Stimulated activated CD4-positive, alpha-beta T cell treated with anti-CD3 and anti-CD28 coated beads, Interleukin-15, amount 100 ng/mL, for 48 hours (primary cell): ENCODE data around the gene LRP5.

ENCODE experiments used
- DNase-seq, 2 donors: peaks; one replicate each; pipeline ENCODE4 v3.0.0-alpha.2; 2020; ENCODE audit warnings: low read depth in 2 of 2

The LRP5 gene

DNA sequence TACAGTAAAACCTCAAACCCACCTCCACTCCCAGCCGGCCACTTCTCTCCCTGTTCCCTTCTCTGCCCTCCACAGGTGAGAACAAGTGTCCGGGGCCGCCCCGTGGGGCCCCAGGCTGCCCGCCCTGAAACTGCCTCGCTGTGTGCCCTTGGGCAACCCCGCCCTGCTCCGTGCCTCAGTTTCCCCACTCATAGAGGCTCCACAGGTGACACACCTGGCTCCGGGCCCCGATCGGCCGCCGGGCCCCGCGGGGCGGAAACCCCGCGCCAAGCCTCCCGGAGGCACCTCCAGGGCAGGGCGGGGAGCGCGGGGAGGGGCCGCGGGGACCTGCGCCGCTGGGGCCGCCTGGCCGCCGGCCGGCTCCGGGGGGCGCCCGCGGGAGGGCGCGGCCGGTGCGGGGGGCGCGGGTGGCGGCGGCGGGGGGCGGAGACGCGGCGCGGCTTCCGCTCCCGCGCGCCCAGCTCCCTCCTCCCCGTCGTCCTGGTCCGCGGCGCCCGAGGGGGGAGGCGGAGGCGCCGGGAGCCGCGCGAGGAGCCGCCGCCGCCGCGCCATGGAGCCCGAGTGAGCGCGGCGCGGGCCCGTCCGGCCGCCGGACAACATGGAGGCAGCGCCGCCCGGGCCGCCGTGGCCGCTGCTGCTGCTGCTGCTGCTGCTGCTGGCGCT lies at the start of gene LRP5:
LRP5 (plus strand) TSS at position 475 of the 663 bp plus-strand sequence; CDS start at position 599, 124 bp downstream.
- DNase-seq = no peak

GRCh38 chr11:68263444-68264035 lies 48.9 kb upstream of the LRP5 start:
- DNase-seq = no peak

DNA sequence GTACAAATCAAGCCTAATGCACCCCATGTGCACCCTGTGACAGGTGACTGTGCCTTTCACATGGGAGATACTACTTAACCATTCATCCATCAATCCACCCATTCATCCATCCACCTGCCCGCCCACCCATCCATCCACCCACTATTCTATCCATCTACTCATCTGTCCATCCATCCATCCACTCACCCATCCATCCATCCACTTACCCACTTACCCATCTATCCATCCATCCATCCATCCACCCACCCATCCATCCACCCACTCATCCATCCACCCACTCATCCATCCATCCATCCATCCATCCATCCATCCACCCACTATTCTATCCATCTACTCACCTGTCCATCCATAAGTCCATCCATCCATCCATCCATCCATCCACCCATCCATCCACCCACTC lies 48.1 kb upstream of the LRP5 start:
- DNase-seq = no peak

DNA sequence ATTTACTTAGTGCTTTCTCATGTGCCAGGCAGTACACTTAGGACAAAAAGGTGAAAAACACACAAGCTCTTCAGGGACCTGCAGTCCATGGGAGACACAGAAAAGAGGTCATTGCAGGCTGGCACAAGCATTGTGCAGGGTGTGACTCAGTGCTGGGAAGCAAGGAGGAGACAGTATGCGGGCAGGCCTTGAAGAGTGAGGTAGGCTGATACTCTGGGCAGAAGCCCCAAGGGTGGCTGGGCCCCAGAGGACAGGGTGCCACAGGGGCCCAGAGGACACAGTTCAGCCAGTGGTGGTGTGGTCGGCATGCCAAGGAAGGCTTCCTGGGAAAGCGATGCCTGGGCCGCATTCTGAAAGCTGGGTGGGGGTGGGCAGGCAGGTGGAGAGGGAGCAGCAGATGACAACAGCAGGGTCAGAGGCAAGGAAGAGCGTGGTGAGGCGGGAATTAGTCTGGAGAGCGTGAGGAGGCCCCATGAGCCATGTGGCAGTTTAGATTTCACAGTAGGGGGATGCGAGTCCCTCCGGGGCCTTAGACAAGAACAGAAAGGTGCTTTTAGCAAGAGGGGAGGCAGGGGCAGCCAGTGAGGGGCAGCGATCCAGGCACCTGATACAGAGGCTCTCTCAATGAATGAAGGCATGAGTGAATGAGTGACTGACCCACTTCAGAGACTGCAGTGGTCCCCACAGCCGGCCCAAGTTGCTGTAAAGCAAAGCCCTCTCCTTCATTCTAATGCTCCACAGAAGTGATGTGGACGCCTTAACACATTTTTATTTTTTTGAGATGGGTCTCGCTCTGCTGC lies 47.5 kb upstream of the LRP5 start:
- DNase-seq = no peak

DNA sequence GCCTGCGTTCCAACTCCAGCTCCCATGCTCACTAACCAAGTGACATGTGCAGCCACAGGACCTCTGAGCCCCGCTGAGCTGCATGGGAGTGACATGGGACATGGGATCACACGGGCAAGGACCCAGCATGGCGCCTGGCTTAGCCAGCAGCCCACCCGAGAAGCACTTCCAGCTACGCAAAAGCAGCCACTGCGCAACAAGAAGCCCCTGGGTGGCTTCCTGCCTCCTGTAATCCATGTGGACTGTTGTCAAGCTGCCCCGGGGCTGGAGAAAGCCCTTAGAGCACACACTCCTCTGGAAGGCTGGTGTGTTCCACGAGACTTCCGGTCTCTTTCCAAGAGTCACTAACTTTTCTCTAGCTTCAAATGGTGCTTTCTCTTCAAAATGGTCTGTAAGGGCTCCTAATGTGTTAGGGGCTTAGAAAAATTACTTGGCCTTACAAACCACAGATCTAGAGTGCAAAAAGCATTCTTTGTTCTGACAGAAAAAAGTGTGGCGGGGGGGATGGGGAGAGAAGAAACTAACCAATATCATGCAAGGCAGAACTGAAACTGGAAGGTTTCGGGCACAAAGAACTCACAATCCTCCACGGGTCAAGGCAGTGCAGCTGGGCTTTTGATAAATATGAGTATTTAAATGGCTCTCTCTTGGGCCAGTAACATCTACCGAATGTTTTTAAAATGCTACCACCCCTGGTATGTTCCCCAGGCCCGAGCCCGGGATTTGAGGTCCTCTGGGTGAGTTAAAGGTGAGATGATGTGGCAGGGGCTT lies 46.1 kb upstream of the LRP5 start:
- no peak for DNase-seq

DNA sequence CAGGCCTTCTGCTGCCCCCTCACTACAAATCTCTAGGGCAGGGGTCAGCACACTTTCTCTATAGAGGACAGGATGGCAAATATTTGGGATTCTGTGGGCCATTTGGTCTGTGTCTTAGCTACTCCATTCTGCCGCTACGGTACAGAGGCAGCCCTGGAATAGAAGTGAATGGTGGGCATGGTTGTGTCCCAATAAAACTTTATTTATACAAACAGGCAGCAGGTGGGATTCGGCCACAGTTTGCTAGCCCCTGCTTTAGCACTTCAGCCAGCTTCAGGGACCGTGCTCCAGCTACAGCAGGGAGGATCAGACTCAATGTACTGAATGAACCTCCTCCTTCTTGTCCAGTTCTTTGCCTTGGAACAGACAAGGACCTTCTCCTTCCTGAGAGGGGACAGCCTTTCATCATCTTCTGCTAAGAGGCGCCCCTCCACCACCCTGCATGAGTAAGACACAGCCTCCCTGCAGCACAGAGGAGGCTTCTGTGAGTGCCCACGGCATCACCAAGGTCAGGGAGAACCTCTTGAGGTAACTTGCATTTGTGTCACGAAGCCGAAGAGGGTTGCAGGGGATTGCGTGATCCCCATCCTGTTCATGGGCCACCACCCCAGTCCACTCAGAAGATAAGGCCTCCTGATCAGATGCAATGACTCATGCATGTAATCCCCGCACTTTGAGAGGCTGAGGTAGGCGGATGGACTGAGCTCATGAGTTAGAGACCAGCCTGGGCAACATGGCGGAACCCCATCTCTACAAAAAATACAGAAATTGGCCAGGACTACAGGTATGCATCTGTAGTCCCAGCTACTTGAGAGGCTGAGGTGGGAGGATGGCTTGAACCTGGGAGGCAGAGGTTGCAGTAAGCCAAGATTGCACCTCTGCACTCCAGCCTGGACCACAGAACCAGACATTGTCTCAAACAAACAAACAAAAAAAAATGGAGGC lies 45.2 kb upstream of the LRP5 start:
- DNase-seq = no peak

DNA sequence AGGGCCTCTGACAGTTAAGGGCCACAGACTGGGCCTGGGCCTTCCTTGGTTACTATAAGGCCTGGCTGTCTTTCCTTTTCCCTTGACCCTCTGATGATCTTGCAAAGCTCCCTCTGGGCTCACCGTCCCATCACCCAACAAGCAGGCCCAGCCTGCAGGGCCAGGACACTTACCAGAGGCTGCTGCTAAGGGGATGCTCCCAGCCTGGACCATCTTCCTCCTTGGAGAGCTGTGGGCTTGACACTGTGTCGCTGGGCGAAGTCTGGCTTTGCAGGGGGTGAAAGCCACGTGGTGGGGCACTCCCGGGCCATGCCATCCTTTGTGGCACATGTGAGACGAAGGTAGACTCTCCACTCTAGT lies 44.5 kb upstream of the LRP5 start:
- no peak for DNase-seq

DNA sequence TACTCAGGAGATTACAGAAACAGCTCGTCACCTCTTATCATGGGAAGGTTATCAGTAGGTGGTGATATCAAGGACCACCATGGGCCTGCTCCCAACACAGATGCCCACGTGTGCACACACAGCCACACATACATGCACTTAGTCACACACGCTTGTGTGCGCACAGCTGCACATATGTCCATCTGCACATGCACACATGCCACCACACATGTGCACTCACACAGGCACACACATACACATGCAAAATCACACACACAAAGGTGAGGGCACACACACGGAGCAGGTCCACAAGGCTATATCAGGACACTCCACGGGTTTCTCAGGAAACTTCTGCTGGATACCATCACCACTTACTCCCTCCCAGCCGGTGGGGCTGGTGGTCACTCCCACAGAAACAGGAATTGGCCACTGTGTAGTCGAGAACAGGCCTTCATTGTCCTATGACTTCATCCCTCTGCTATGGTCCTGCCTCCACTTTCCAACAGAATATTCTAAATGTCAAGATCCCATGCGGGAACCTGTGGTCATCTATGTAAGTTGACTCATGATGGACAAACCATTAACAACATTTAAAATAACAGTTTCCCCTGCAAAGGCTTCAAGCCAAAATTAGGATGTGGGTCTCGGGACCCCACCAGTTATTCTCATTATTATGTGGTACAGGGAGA lies 42.8 kb upstream of the LRP5 start:
- no peak for DNase-seq

DNA sequence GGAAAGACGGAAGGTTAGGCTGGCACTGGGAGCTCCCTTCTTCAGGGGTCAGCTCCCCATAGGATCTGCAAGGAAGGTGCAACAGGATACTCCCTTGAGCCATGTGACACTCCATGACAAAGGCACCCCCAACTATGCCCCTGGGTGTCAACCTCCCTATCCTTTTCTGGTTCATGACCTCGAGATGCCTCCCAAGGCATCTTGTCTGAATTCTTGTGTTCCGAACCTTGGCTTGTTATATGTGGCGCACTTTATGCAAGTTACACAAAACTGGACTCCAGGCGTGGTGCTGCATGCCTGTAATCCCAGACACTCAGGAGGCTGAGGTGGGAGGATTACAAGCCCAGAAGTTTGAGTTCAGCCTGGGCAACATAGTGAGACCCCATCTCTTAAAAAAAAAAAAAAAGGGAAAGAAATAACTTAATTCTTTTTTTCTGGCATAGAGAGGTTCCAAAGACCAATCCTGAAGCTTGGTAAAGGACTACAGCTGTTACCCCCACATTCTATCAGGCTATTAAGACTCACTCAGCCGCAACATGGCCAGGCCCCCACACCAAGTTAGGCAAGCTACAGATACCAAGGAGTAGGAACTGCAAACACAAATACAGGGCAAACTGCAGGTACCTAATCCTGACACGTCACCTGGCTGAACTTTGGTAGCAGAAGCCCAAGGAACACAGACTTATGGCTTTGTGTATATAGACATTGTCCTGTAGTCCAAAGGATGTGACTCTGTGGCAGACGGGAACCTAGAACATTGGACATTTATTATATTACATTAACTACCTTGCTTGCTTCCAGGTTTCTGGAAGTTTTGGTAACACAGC lies 42.0 kb upstream of the LRP5 start:
- no peak for DNase-seq

DNA sequence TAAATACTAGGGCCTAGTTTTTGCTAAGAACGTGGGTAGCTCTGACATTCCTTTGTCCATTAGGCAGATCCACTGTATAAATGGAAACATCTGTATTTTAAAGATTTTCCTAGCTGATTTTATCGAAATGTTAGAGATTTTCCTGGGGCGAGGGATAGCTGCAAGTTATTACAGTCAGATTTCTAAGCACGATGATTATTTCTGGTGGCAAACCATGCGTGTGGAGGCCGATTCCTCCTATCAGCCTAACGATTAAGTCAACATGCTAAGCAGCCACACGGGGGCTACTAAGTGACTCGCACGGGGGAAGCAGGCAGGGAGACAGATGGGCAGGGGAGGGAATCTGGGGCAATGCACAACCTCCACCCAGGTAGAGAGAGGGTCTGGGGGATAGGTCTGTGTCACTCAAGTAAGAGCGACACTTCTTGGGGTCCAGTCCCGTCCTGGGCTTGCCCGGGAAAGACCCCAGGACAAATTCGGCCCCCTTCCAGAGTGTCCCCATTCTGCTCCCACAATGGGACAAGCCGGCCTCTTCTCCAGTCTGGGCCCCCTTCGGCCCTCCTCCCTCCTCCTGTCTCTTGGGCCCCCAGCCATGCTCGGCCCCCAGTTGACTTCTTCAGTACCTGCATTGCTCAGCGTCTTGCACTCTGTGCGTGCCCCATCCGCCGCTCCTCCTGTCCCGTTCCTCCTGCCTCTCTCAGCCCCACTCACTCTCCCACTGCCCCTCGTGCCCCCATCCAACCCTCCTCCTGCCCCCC lies 41.2 kb upstream of the LRP5 start:
- peak; percentile 40 to 44 for DNase-seq

DNA sequence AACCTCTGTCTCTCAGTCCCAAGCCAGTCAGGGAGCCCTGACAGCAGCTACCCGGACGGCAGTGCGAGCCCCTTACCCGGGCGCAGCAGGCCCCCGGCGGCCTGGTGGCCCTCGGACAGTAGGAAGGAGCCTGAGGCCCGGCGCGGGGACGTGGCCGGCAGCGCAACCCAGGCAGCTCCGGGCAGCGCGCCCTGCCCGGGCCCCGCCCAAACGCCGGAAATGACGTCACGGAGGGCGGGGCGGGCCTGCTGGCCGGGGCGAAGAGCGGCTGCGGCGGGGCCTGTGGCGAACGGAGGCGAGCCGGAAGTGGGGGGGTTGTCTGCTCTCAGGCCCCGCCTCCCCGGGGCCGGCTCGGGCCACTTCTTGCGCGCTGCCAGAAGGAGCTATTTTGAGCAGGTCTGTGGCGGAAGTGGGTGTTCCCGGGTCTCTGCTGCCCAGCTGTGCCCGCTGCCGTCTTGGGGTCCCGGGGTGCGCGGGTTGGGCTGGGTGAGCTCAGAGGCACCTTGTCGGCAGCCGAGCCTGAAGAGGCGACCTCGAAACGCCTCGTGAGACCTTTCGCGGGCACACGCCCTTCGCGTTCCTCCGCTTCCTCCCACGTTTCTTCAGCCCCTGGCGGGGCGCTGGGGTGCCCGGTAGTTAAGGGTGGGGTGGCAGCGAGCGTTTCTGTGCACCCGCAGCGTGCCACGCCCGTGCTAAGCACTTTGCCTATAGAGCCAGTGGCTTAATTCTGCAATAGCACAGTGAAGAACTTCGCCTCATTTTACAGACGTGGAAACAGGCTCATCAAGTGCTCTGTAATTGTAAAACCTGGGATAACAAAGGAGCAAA lies 40.4 kb upstream of the LRP5 start, which contains the start of gene C11orf24:
C11orf24 (minus strand) TSS at position 193 of the 828 bp plus-strand sequence. CDS start 8,206 bp downstream, outside the sequence.
- peak; percentile 85 to 92 for DNase-seq

GRCh38 chr11:68273026-68273738 lies 39.2 kb upstream of the LRP5 start:
- DNase-seq = no peak

- no peak for DNase-seq
Measured at GRCh38 chr11:68274306-68274705, 38.1 kb upstream of the LRP5 start.

GRCh38 chr11:68275721-68276507 lies 36.5 kb upstream of the LRP5 start:
- DNase-seq = peak in 1 of 2 donors; percentile 44

- DNase-seq = no peak
Measured at GRCh38 chr11:68276861-68277260, 35.5 kb upstream of the LRP5 start.

GRCh38 chr11:68279676-68280075 lies 32.7 kb upstream of the LRP5 start:
- DNase-seq = no peak
